Neural progenitor cell (in vitro differentiated cells): ENCODE measurements around the gene PDE5A.

Source experiments
- EZH2 ChIP-seq: fragments of 200-600 bp; sonication (generic); IDR thresholded peaks from 2 replicates; pipeline ENCODE4 v1.6.1; 2017; ENCODE audit warnings: antibody characterized with exemption, mild to moderate bottlenecking, moderate library complexity
- TF ChIP-seq, protein P1 (sequence below): fragments of 200-600 bp; sonication (generic); IDR thresholded peaks from 2 replicates; pipeline ENCODE4 v1.5.1; 2017; ENCODE audit warnings: antibody characterized with exemption, mild to moderate bottlenecking

- TF ChIP-seq, protein P1, sequence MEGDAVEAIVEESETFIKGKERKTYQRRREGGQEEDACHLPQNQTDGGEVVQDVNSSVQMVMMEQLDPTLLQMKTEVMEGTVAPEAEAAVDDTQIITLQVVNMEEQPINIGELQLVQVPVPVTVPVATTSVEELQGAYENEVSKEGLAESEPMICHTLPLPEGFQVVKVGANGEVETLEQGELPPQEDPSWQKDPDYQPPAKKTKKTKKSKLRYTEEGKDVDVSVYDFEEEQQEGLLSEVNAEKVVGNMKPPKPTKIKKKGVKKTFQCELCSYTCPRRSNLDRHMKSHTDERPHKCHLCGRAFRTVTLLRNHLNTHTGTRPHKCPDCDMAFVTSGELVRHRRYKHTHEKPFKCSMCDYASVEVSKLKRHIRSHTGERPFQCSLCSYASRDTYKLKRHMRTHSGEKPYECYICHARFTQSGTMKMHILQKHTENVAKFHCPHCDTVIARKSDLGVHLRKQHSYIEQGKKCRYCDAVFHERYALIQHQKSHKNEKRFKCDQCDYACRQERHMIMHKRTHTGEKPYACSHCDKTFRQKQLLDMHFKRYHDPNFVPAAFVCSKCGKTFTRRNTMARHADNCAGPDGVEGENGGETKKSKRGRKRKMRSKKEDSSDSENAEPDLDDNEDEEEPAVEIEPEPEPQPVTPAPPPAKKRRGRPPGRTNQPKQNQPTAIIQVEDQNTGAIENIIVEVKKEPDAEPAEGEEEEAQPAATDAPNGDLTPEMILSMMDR = no peak
- no peak for TF ChIP-seq EZH2
Observed at GRCh38 chr4:119525005-119525749, 103.4 kb downstream of the PDE5A start.
